NCI-H526 (cell line): Measurements from ENCODE around the gene CAPN14.

Experiments used
- DNase-seq, 2 experiments: peaks; one replicate each; lab custom pipeline; 2025; lab: John Stamatoyannopoulos, UW

The CAPN14 gene

DNA sequence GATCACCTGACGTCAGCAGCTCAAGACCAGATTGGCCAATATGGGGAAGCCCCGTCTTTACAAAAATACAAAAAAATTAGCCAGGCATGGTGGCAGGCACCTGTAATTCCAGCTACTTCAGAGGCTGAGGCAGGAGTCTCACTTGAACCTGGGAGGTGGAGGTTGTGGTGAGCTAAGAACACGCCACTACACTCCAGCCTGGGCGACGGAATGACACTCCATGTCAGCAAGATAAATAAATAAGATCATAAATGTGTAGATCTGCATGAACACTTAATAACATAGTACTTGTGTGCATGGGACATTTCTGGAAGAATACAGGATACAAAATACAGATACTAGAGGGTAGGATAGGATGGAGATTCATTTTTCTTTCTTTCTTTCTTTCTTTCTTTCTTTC lies 25.7 kb upstream of the CAPN14 start:
- DNase-seq: no peak

DNA sequence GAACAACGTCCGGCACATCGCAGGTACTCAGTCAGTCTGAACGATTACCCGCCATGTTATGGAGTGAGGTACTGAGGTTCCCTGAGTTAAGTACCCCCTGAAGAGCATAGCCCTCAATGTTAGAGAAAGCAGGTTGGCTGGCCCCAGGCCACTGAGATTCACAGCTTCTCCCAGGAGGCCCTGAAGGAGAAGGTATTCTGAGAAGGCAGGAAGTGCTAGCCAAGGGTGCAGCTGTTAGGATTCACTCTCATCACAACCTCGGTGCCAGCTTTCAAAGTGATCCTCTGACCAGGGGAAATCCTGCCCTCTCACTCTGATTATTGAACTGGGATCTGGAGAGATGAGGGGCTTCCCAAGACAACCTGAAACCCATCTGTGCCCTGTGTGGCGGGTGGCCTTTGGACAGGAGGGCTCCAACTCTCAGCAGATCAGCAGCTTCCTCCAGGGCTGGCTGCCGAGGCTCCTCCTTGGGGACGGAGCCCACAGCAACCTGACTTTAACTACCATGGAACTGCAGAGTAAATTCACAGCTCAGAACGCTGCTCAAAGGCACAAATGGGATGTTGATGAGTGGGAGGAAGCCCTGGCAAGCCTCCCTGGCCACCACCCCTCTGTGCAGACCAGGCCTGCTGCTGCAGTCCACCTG lies 24.4 kb upstream of the CAPN14 start:
- no peak for DNase-seq

DNA sequence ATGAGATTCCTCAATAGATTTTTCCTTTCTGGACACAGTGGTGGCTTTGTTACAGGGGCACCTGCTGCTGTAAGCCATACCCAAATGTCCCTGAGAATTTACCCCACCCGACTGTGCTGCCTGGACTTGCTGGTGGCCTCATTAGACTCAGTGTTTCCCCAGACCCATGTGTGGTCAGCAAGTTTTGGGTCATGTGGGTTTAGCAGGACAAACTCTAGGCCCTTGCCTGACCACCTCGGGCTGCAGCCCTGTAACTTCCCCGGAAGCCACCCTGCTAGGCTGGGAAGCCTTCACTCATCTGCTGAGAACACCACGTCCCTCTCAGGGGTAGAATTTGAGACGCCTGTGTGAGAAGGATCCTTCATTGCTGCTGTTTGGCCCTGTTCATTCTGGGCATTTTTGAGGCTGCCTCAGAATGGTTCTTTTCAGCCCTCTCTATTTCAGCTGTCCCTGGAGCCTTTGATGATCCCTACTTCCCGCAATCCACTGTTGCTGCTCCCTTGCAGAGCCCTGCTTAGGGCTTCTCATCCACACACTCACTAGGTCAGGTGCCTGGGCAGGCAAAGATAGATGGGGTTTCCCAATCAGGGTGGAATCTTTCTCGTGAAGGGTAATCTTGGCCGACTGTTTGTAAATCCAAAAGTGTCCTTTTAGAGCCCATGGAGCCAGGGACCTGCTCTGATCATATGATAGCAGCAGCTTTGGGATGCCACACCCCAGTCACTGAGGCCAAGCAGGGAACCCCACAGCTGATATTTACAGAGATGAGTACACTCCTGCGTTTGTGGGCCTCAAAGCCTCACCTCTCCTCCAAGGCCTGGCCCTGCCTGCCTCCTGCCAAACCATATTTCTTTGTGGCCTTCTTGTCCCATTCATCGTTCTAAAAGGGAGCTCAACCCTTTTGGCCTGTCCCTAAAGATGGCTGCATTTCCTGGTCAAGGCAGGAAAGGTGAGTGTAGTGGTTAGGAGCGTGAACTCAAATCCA lies 23.4 kb upstream of the CAPN14 start:
- no peak for DNase-seq

- no peak for DNase-seq
Measured at GRCh38 chr2:31239593-31240177, 22.4 kb upstream of the CAPN14 start.

GRCh38 chr2:31238906-31239592 lies 21.7 kb upstream of the CAPN14 start:
- DNase-seq: no peak

DNA sequence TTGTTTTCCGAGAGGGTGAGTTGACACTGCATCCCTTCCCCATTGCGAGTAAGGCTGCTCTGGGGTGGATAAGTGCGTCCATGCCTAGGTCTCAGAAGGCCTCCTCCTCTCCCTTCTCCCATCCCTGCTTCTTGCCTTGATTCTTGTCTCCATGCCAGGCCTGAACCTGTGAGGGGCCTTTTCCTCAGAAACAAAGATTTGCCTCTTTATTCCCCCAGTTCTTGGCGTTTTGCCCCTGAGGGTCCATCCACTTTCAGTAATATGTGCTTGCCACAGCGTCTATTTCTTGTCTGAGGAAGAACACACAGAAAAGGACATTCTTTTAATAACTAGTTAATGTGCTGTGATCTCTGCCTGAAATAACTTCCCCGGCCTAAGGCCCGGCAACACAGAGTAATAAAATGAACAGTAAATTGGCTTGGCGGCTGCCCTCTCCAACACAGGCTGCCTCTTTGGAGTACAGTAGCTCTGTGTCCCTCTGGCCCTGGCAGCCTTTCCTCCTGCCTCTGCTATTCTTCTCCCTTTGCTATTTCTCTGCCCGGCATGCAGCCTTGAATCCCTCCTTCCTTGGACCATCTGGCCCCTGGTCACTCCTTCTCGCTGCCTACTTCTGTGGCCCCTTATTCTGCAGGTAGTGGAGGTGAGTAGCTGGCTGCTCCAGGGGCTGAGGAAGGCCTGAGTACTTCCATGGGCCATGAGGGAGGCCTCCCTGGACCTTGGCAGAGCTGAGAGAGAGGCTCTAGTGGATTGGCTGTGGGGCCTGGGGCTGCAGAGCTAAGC lies 21.0 kb upstream of the CAPN14 start:
- DNase-seq: no peak

GRCh38 chr2:31237348-31238017 lies 20.2 kb upstream of the CAPN14 start:
- no peak for DNase-seq

DNA sequence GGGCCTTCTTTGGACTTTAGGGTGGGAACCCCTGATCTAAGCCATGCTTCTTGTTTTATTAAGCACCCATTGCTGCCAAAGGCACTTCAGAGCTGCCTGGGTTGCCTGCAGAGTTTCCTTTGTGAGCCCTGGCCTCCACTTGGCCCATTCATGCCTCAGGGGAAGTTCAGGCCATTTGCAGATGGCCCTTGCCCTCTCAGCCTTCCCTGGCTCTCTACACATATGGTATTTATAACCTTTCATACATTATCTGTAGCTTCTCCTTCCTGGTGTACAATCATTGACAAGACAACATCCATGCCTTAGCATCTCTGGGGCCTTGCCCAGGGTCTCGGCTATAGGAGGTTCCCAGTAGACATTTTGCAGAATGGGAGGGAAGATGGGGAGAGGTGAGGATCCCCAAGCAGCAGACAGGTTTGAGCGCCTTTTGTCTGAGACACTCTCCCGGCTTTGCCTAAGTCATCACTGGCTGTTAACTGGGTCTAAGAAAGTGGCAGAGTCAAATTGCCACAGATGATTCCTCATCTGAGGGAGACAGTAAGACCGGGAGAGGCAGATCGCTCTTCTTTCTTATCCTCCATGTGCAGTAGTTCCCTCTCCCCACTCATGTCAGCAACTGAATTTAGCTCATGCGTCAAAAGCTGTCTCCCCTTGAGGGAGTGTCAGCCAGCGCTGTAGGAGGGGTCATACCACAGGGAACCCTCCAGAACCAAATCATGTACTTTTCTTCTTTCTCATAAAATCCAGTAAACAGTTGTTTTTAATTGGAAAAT lies 19.3 kb upstream of the CAPN14 start:
- DNase-seq: no peak

DNA sequence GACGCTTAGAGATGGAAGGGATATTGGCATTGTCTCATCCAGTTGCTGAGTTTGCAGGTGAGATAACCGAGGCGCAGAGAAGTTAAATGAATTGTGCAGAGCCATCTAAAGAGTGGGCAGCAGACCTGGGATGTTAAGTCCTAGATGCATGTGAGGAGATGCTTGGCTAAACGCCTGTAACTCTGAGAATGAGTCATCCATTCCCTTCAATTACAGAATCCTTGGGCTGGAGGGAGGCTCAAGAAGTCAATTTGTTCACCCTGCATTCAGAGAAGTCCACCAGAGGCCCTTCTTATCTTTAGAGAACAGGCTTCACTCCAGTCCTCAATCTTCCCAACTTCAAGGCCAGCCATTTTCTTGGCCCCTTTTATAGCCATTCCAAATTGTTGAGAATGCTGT lies 18.2 kb upstream of the CAPN14 start:
- DNase-seq: no peak

DNA sequence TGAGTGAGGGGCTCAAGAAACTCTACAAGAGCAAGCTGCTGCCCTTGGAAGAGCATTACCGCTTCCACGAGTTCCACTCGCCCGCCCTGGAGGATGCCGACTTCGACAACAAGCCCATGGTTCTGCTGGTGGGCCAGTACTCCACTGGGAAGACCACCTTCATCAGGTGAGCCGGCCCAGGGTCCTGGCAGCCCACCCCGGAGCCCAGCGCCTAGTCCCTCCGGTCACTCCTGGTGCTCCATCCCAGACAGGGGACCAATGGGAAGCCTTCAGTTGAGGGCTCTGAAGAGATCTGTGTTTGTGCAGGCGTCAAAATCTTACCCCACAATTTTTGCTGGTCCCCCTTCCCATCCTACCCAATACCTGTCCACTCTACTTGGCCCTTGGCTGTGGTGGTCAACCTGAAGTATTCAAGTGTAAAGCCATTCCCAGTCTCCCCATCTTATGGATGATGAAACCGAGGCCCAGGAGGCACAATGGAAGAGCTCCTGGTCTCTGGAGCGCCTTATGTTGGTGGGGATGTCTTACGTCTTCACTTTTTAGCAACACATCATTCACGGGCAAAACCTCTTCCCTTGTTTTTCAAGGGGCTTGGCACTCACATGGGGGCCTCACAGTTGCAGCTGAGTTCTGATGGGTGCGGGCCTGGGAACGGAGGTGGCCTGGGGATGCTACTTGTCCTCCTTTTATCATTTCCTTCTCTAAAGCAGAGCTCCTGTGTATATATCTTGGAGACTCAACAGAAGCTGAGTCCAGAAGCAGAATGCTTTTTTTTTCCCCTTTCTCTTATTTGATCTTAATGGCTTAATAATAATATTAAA lies 17.6 kb upstream of the CAPN14 start:
- DNase-seq: no peak

GRCh38 chr2:31233741-31234682 lies 16.7 kb upstream of the CAPN14 start, which contains the start of gene EHD3:
Gene EHD3 (plus strand): TSS chr2:31234152. CDS start chr2:31234622, 470 bp downstream.
- DNase-seq: peak; percentile 89 to 97

DNA sequence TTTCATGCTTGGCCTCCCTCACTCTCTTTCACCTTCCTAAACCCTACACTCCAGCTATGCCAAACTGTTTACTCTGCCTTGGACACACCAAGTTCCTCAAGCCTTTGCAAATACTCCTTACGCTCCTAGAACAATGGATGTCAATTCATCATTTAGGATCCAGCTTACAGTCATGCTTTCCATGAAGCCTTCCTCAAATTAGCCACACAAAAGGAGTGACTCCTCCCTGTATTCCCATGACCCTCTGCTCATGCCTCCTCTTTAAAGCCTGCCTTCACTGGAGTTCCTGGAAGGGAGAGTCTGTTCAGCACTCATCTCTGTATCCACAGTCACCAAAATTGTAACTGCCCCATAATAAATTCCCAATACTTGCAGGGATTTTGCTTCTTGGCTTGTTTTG lies 15.9 kb upstream of the CAPN14 start:
- DNase-seq: no peak

DNA sequence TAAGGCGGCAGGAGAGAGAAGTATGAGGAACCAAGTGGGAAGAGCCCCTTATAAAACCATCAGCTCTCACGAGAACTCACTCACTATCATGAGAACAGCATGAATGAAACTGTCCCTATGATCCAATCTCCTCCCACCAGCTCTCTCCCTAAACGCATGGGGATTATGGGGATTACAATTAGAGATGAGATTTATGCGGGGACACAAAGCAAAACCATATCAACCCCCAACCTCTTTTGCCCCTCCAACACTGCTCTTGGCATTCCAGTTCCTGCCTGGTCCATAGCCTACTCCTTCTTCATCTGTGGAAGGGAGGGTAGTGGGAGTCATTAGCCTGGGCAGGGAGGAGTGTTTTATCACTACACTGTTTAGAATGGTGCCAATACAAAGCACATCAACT lies 15.3 kb upstream of the CAPN14 start:
- DNase-seq: no peak

DNA sequence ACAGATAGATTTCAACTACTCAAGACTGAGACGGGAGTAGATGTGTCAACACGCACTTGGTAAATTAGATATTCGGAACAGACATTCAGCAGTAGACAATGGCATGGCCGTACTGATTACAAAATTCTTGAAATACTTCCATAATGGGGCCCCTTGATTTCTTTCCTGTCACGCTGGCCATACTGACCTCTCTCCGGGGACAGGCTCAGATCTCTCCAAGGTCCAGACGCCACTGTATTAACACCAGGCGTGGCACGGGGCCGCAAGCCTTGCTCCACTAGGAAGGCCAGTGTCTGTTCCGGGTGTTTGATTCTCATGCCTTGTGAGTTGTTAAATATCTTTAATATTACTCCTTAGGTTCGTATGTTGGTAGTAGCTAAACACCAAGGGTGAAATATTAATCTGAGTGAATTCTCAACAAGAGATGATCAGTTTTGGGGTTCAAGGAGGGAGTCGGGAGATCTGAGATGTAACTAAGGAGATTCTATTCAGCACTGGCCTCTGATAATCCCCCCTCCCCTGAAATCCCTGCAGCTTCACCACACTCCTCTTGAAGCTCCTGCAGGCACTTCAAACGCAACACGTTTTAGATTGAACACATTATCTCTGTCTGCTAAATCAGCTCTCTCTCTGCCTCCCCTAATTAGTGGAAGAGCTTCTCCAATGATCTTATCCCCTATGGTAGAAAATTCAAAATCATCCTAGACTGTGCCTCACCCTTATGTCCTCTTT lies 14.4 kb upstream of the CAPN14 start:
- DNase-seq: no peak

- DNase-seq: no peak
Measured at GRCh38 chr2:31230751-31231150, 13.4 kb upstream of the CAPN14 start.

GRCh38 chr2:31228717-31229116 lies 11.4 kb upstream of the CAPN14 start:
- no peak for DNase-seq

GRCh38 chr2:31227711-31228125 lies 10.4 kb upstream of the CAPN14 start:
- no peak for DNase-seq
